HG03469 (cell line): ENCODE measurements around the gene SLC36A3.
"Not testable (repeated sequence)": the region's sequence is repeated elsewhere in the genome, so short reads cannot be mapped to it uniquely, and the experiment has no call there.

Experiments used
- ATAC-seq: cut with Tn5 transposase; IDR thresholded peaks from one replicate; pipeline ENCODE4 v1.9.1; 2021; ENCODE audit warnings: mild to moderate bottlenecking, moderate library complexity, moderate number of reproducible peaks; ENCODE audit not compliant: unreplicated experiment

Gene SLC36A3

DNA sequence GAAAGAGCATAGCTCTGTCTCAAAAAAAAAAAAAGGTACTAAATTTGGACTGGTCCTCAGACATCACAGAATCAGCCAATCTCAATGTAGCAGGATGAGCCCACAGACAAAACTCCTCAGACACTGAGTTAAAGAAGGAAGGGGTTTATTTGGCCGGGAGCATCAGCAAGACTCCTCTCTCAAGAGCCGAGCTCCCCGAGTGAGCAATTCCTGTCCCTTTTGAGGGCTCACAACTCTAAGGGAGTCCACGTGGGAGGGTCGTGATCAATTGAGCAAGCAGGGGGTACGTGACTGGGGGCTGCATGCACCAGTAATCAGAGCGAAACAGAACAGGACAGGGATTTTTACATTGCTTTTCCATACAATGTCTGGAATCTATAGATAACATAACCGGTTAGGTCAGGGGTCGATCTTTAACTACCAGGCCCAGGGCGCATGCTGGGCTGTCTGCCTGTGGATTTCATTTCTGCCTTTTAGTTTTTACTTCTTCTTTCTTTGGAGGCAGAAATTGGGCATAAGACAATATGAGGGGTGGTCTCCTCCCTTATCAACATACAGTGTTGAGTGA lies 63.2 kb downstream of the SLC36A3 start:
- ATAC-seq = not testable (repeated sequence)

DNA sequence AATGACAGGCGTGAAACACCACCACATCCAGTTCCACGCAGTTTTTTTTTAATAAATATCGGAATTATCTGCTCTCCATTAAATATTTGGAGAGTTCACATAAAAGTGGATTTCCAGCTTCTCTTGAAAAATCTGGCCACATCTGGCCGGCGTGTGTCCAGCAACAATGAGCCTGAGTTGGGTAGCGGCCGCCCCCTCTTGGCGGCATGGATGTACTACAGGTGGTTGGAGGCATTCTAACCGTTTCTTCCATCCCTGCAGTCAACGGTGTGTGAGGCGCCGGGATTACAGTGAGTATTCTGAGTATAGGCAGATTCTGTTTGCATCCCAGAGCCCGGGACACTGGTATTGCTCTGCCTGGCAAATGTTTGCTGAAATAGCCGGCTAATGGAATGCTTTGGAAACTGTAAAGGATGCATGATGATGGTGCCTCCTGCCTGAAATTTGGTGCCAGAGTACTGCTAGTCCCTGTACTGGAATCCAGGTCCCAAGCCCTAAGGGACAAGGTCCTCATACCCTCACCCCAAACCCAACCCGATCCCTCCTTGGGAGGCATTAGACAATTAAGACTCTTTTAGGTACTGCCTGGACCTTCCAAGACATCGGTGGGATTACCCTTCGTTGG lies 64.2 kb downstream of the SLC36A3 start:
- no peak for ATAC-seq

DNA sequence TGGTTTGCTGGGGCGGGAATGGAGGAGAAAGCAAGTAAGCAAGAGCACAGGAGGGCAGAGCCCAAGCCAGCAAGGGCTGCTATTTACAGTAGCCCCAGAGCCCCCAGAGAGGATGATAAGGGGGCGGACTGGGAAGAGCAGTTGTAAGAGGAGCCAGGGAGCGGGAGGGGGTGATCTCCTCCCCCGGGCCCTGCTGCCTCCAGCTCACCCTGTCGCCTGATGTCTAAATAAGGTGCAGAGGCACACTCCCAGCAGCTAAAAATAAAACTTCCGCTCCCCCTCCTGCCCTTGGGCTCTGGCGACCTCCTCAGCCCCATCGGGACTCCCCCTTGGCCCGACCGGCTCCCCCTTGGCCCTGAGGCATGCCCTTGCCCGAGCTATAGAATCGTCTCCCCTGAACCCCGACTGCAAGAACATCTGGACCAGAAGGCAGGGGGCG lies 65.2 kb downstream of the SLC36A3 start:
- no peak for ATAC-seq

DNA sequence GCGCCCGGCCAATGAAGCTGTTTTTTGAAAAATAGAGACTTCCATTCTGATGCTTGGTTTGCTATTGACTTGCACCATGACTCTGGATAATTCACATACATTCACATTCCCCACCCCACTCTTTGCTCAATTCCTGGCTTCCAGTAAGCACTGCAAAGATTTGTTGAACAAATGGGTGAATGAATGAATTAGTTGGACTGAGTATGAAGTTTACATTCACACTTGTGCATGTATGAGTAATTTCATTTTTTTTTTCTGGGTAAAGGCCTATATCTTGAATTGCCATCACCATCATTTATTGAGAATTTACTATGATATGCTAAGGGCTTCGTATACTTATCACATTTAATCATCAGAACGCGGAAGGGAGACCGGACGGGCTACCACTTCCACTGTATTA lies 65.9 kb downstream of the SLC36A3 start:
- ATAC-seq = no peak

DNA sequence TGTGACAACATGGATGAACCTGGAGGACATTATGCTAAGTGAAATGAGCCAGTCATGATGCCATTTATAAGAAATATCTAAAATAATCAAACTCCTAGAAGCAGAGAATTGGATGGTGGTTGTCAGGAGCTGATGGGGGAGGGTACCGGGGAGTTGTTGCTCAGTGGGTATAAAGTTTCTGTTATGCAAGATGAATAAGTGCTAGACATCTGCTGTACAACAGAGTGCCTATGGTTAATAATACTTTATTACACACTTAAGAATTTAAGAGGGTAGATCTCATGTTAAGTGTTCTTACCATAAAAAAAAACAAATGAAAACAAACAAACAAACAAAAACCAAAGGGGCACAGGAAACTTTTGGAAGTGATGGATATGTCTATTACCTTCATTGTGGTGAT lies 66.7 kb downstream of the SLC36A3 start:
- no peak for ATAC-seq

DNA sequence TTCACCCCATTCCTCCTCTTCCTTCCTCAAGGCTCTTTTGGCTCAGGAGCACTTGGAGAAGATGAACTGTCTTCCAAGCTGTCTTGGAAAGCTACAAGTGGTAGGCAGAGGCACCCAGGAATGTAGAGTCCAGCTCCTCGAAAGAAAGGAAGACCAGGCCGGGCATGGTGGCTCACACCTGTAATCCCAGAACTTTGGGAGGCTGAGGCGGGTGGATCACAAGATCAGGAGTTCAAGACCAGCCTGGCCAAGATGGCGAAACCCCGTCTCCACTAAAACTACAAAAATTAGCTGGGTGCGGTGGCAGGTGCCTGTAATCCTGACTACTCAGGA lies 68.4 kb downstream of the SLC36A3 start:
- ATAC-seq = not testable (repeated sequence)

DNA sequence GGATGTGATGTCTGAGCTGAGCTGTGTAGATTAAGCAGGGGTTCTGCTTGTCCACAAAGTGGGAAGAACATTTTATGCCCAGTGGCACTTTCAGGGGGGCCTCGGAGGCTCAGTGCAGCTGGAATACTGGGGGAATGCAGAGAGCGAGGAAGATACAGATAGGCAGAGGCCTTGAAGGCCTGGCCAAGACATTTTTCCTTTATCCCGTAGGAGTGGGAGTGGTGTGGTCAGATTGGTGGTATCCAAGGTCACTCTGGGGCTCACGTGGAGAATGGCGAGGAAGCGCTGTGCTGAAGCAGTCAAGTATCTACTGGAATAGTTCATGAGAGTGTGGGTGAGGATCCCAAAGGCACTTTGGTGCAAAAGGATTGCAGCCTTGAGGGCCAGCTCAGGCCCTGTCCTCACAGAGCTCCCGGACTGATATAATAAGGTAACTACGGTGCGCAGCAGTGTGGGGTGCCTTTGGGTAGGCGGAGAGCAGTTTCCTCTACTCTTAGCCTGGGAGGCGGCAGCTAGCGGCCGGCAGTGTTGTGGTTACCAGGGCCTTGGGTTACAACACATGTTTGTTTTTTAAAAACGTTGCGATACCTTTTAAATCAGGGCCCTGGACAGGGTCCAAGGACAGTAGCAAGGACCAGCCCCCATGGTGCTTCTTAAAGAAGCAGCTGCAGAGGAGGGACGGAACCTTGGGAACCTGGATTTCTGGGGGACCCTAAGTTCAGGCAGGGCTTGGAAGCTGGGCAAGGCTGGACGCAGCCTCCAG lies 68.9 kb downstream of the SLC36A3 start:
- peak; percentile 57 for ATAC-seq

DNA sequence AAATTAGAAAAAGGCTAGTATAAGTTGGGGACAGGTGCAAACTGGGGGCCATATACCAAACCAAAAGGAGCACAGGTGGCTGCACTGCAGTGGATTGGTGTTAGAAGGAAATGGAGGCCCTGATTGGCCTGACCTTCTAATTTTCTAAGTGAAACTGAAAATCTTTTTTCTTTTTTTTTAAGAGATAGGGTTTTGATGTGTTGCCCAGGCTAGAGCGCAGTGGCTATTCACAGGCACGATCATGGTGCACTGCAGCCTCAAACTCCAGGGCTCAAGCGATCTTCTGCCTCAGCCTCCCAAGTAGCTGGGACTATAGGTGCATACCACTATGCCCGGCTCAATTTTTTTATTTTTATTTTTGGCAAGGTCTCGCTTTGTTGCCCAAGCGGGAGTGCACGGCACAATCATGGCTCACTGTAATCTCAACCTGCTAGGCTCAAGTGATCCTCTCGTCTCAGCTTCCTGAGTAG lies 69.9 kb downstream of the SLC36A3 start:
- peak; percentile 46 for ATAC-seq

DNA sequence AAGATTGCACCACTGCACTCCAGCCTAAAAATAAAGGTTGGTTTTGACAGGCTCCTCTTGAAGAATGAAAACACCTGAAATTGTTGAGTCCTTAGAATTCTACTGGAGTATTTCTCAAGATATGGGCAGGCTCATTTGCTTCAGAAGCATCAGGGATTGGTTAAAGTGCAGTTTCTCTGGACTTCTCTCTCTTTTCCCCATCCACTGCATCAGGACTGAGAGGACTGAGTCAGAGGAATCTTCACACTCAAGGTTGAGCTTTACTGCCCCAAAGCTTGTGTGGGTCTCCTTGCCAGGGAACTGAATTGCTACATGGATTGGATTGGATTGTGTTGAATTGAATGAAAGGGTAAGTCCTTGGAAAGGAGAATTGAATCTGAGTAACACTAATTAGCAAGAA lies 72.2 kb downstream of the SLC36A3 start:
- ATAC-seq = no peak

DNA sequence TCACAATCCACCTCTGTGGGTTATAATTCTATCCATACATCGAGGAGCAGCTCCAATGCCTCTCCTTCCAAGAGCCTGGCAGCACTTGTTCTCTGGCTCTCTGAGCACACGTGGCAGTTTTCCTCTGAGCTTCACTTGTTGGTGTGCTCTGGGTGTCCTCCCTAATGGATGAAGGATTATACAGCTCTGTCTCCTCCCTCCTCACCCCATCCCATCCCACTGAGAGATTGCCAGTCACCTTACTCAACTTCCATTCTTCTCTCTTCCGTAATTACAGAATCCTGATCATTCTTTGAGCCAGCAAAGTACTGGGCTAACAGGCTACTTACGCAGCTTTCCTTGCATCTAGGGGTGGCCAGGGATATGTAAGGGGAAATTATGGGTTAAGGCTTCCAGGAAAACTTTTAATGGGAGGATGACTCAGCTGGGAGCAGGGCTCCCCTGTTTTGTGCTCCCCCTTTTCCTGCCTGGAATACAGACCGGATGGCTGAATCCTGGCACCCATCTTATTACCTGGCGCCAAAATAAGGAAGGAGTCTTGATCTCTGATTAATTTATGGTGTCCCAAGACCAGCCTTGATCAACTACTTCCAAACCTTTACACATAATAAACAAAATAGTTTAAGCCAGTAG lies 73.4 kb downstream of the SLC36A3 start:
- no peak for ATAC-seq

DNA sequence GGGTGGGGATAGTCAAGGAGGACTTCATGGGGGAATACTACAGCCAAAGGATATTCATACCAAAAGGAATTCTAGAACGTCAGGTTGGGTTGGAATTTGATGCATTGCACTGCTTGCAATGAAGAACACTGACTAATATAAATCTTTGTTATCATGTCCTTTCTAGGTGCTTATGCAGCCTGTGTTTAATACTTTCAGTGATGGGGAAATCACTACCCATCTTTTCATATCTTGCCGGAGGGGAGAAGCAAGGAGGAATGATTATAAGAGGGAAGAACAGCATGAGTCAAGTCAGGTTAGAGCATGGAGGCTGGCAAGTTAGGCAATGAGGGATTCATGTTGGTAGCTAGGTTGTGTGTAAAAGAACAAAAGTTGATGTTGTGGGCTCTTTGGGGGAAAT lies 74.6 kb downstream of the SLC36A3 start:
- no peak for ATAC-seq

DNA sequence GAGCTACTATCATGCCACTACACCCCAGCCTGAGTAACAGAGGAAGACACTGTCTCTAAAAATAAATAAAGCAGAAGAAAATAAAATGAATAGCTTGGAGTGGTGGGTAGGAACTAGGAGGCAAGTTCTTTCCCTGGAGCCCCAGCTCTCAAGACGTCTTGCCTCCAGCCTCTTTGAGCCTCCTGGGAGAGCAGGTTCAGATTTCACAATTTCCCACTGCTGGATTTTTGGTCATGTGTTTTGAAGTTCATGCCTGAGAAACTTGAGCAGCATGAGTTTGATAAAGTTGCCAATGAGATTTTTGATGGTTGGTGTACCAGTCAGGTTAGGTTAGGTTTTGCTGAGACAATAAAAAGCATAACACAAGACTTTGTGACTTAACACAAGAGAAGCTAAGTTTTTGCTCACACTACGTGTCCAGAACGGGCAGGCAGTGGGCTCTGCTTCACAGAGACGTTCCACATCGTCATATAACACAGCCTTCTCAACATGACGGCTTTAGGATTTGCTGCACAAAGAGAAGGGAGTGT lies 75.6 kb downstream of the SLC36A3 start:
- ATAC-seq = no peak
